Measurements from ENCODE around the gene ATG7. TPM values are rescaled to one million over a fixed set of nuclear protein-coding genes. Genes with fewer than 3 reads are reported as not detected.

ATG7 gene
- total RNA-seq, 6 experiments from 2014 or later = 44.5 to 53.0 (median 49.3) TPM

DNA sequence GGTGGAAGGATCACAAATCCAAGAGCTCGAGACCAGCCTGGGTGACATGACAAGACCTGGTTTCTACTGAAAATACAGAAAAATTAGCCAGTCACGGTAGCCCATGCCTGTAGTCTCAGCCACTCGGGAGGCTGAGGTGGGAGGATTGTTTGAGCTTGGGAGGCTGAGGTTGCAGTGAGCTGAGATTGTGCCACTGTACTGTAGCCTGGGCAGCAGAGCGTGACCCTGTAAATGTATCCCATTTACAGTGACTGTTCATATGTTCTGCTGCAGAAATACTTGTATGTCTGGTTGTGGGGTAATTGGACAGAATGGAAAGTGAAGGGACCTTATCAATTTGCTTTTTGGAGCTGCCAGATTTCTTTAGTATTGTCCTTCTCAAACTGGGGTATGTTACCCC lies 24.9 kb downstream of the ATG7 start:
- Mint-ChIP-seq H3K27ac (no peak overlapping the region; the same call in 1 of the 2 replicates), H3K4me1 (ENCODE audit: low read depth) (peaks cover 27% of the 10 kb centered on the region), H3K27me3 (ENCODE audit: insufficient read depth) (no peaks in the 10 kb centered on the region; the same call in 1 of the 2 replicates), H3K36me3 (ENCODE audit: low read depth) (peaks cover 48% of the 10 kb centered on the region), H3K9me3 (no peaks in the 10 kb centered on the region), H3K4me3 (no peak overlapping the region)
- DNase-seq = no peak
- TF ChIP-seq CTCF (IDR thresholded peaks at IDR 0.05) = no peak

- TF ChIP-seq CTCF (IDR thresholded peaks at IDR 0.05) = no peak
- DNase-seq = no peak
- peaks cover 71% of the 10 kb centered on the region for H3K36me3 Mint-ChIP-seq (ENCODE audit: low read depth)
- peaks cover 35% of the 10 kb centered on the region for H3K4me1 Mint-ChIP-seq (ENCODE audit: low read depth)
- H3K27me3 Mint-ChIP-seq (ENCODE audit: insufficient read depth) = no peaks in the 10 kb centered on the region; the same call in 1 of the 2 replicates
- no peaks in the 10 kb centered on the region for H3K9me3 Mint-ChIP-seq
- H3K4me3 Mint-ChIP-seq = no peak overlapping the region
- H3K27ac Mint-ChIP-seq = no peak overlapping the region
Observed at GRCh38 chr3:11300970-11301369, 28.8 kb downstream of the ATG7 start.

DNA sequence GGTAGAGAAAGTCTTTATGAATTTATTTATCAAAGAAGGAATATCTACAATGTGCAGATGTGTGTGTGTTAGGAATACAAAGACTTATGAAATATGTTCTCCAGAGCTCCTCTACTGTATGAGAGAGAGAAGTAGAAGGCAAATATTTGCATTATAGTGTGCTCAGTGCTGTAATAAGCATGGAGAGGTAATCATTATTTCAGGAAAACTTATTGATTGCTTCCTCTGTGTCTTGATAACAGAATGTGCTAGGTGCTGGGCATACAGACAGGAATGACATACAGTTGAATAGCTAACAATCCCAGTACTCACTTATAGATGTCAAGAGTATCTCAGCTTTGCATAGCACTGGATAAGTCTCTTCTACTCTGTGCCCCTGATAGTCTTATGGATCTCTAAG lies 30.2 kb downstream of the ATG7 start:
- Mint-ChIP-seq H3K9me3 (no peaks in the 10 kb centered on the region), H3K4me3 (no peak overlapping the region), H3K36me3 (ENCODE audit: low read depth) (peaks cover 78% of the 10 kb centered on the region), H3K4me1 (ENCODE audit: low read depth) (peaks cover 32% of the 10 kb centered on the region), H3K27me3 (ENCODE audit: insufficient read depth) (no peaks in the 10 kb centered on the region; the same call in 1 of the 2 replicates), H3K27ac (no peak overlapping the region)
- DNase-seq = no peak
- no peak for TF ChIP-seq CTCF (IDR thresholded peaks at IDR 0.05)

- H3K4me3 Mint-ChIP-seq = no peak overlapping the region
- H3K27me3 Mint-ChIP-seq (ENCODE audit: insufficient read depth) = no peaks in the 10 kb centered on the region; the same call in 1 of the 2 replicates
- no peak for TF ChIP-seq CTCF (IDR thresholded peaks at IDR 0.05)
- H3K4me1 Mint-ChIP-seq (ENCODE audit: low read depth) = peaks cover 24% of the 10 kb centered on the region
- DNase-seq = no peak
- H3K27ac Mint-ChIP-seq = no peak overlapping the region
- peaks cover 73% of the 10 kb centered on the region for H3K36me3 Mint-ChIP-seq (ENCODE audit: low read depth)
- H3K9me3 Mint-ChIP-seq = no peaks in the 10 kb centered on the region
Observed at GRCh38 chr3:11304175-11304574, 32.0 kb downstream of the ATG7 start.

DNA sequence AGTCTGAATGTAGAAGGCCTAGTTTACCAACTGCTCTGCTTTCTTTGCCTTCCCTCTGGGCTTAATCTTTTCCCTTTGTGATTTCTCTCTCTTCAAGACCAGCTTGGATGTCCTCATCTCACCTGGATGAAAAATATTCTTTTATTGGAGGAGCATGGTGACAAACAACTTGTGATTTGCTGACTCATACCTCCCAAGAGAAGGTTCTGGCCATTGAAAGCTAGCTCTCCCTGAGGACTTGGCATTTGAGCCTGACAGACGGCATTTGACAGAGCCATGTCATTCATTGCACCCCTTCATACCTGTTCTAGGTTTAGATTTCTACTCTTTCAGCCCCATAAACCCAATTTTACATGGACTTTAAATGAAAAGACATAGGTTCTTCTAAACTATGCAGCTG lies 33.3 kb downstream of the ATG7 start:
- no peak for DNase-seq
- H3K4me1 Mint-ChIP-seq (ENCODE audit: low read depth) = peaks cover 24% of the 10 kb centered on the region
- no peaks in the 10 kb centered on the region; the same call in 1 of the 2 replicates for H3K27me3 Mint-ChIP-seq (ENCODE audit: insufficient read depth)
- H3K9me3 Mint-ChIP-seq = no peaks in the 10 kb centered on the region
- TF ChIP-seq CTCF (IDR thresholded peaks at IDR 0.05) = no peak
- H3K27ac Mint-ChIP-seq = peak overlapping the region; percentile 60
- H3K4me3 Mint-ChIP-seq = no peak overlapping the region
- peaks cover 63% of the 10 kb centered on the region for H3K36me3 Mint-ChIP-seq (ENCODE audit: low read depth)
